Right ventricle myocardium superior (tissue), 1 donor: ENCODE results near the gene BPIFB4. TPM values are rescaled to one million over a fixed set of nuclear protein-coding genes. Genes with fewer than 3 reads are reported as not detected.
A peak's percentile ranks its signal among the peaks of the same experiment; 100 is the strongest.
"Not testable (repeated sequence)": the region's sequence is repeated elsewhere in the genome, so short reads cannot be mapped to it uniquely, and the experiment has no call there.

Experiments used
- ATAC-seq: fragments of 200-7000 bp; cut with Tn5 transposase; one replicate; pipeline ENCODE4 v1.9.1; 2020; ENCODE audit warnings: mild to moderate bottlenecking; ENCODE audit not compliant: poor library complexity
- DNase-seq: peaks from one replicate; pipeline ENCODE4 v3.0.0-alpha.2; 2020
- intact Hi-C: fragments of 100-400 bp; cut with DNase I; formaldehyde crosslinking; loops from one replicate; pipeline ENCODE4 v1.11.2; 2022
- total RNA-seq: library from RNA; stranded (reverse); fragmentation: NEBNext Ultra II Directional; extraction: Animal tissue kit (Norgen Biotek cat#: 25700); gene quantifications from one replicate; pipeline ENCODE4 v1.2.1, GENCODE V29; 2021
- donor health status: DM: no; HTN: yes; CAD: no; lungs with severe emphysema.

The BPIFB4 gene
- total RNA-seq, 1 donor from 2014 or later = not detected

GRCh38 chr20:33081411-33082154 is 2.1 kb downstream of the BPIFB4 start:
- no peak for ATAC-seq
- DNase-seq = no peak
- intact Hi-C loops = no loop called here

GRCh38 chr20:33082546-33082945 is 3.1 kb downstream of the BPIFB4 start:
- ATAC-seq (no peak), DNase-seq (no peak)
- intact Hi-C loops = no loop called here

- intact Hi-C loops = no loop called here
- DNase-seq (no peak), ATAC-seq (no peak)
These were observed 4.3 kb downstream of the BPIFB4 start for GRCh38 chr20:33083544-33084340.

GRCh38 chr20:33084722-33085121 is 5.3 kb downstream of the BPIFB4 start:
- DNase-seq (no peak), ATAC-seq (no peak)
- intact Hi-C loops = no loop called here

GRCh38 chr20:33086052-33086722 is 6.7 kb downstream of the BPIFB4 start:
- intact Hi-C loops = no loop called here
- ATAC-seq (no peak), DNase-seq (no peak)

- ATAC-seq = no peak
- intact Hi-C loops = loop anchor here (5.0 kb wide), 1 partner anchor 299 kb away; no protein-coding TSS in a partner anchor
These were observed 11.7 kb downstream of the BPIFB4 start for GRCh38 chr20:33091147-33091546.

GRCh38 chr20:33091693-33092092 is 12.2 kb downstream of the BPIFB4 start:
- intact Hi-C loops = loop anchor here (5.0 kb wide), 1 partner anchor 299 kb away; no protein-coding TSS in a partner anchor
- ATAC-seq (no peak), DNase-seq (no peak)

More at GRCh38 chr20:33091147-33091546, 11.7 kb downstream of the BPIFB4 start:
- DNase-seq = no peak

- no peak for ATAC-seq
- intact Hi-C loops = loop anchor here (5.0 kb wide), 1 partner anchor 300 kb away; no protein-coding TSS in a partner anchor
These were observed 12.9 kb downstream of the BPIFB4 start for GRCh38 chr20:33092361-33092760.

GRCh38 chr20:33093074-33093473 is 13.6 kb downstream of the BPIFB4 start:
- intact Hi-C loops = loop anchor here (5.0 kb wide), 1 partner anchor 301 kb away; no protein-coding TSS in a partner anchor
- DNase-seq (no peak), ATAC-seq (no peak)

More at GRCh38 chr20:33092361-33092760, 12.9 kb downstream of the BPIFB4 start:
- no peak for DNase-seq

GRCh38 chr20:33093582-33093981 is 14.1 kb downstream of the BPIFB4 start:
- no peak for ATAC-seq
- no peak for DNase-seq
- intact Hi-C loops = loop anchor here (5.0 kb wide), 1 partner anchor 301 kb away; no protein-coding TSS in a partner anchor

GRCh38 chr20:33095249-33095648 is 15.8 kb downstream of the BPIFB4 start:
- intact Hi-C loops = loop anchor here (2.0 kb wide), 1 partner anchor 192 kb away; no protein-coding TSS in a partner anchor
- ATAC-seq (no peak), DNase-seq (no peak)

GRCh38 chr20:33095902-33096584 is 16.6 kb downstream of the BPIFB4 start:
- peak; percentile 80 for ATAC-seq
- intact Hi-C loops = loop anchor here (2.0 kb wide), 1 partner anchor 193 kb away; no protein-coding TSS in a partner anchor
- not testable (repeated sequence) for DNase-seq

- ATAC-seq = no peak
- intact Hi-C loops = no loop called here
- DNase-seq = peak; percentile 53
These were observed 17.6 kb downstream of the BPIFB4 start for GRCh38 chr20:33097001-33097400.

GRCh38 chr20:33099843-33100538 is 20.5 kb downstream of the BPIFB4 start:
- DNase-seq = no peak
- intact Hi-C loops = no loop called here
- ATAC-seq = no peak

GRCh38 chr20:33103556-33103955 is 24.1 kb downstream of the BPIFB4 start:
- intact Hi-C loops = no loop called here
- no peak for ATAC-seq
- DNase-seq = no peak

- ATAC-seq = no peak
- intact Hi-C loops = no loop called here
These were observed 24.9 kb downstream of the BPIFB4 start for GRCh38 chr20:33104336-33104735.

GRCh38 chr20:33105316-33105924 is 26.0 kb downstream of the BPIFB4 start:
- intact Hi-C loops = no loop called here
- ATAC-seq (peak; percentile 39), DNase-seq (peak; percentile 49)

More at GRCh38 chr20:33104336-33104735, 24.9 kb downstream of the BPIFB4 start:
- DNase-seq = no peak
